ENCODE data around the gene TMEM201. TPM values are rescaled to one million over a fixed set of nuclear protein-coding genes. Genes with fewer than 3 reads are reported as not detected.

Gene TMEM201
- total and polyA plus RNA-seq, 9 of the 15 experiments (the other 6 are each of a cell fraction or from before 2014, with no cell fraction given), result 0.42 to 51.3 (median 7.4) TPM

DNA sequence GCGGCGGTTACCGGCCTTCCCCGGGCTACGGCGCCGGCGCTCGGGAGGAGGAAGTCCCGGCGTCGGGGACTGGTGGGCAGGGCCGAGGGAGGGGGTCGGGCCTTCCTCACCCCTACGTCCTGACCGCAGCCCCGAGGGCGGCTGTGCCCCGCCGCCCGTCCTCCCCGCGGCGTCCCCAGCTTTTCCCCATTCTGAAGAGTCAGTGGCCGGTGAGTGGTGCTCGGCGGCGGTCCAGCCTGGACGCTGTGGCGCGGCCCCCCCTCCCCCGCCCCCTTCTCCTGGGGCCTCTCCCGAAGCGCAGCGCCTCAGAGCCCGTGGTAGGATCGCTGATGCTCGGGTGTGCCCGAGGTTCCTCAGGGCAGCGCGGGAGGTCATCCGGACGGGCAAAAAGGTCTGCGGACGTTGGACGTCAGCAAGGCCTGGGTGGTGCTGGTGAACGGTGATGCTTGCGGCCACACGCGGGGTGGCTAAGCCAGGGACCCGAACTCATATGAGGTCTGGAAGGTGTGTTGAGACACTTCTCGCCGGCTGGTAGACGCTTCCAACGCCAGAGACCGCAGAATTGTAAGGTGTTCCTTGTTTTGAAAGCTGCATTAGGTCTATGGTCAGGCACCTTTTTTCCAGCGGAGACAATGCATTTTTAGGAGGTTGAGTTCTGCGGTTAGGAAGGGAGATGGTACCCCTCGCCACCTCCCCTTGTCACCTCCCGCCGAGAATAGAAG is 48.7 kb upstream of the TMEM201 start (continued):
- TF ChIP-seq, protein P1, sequence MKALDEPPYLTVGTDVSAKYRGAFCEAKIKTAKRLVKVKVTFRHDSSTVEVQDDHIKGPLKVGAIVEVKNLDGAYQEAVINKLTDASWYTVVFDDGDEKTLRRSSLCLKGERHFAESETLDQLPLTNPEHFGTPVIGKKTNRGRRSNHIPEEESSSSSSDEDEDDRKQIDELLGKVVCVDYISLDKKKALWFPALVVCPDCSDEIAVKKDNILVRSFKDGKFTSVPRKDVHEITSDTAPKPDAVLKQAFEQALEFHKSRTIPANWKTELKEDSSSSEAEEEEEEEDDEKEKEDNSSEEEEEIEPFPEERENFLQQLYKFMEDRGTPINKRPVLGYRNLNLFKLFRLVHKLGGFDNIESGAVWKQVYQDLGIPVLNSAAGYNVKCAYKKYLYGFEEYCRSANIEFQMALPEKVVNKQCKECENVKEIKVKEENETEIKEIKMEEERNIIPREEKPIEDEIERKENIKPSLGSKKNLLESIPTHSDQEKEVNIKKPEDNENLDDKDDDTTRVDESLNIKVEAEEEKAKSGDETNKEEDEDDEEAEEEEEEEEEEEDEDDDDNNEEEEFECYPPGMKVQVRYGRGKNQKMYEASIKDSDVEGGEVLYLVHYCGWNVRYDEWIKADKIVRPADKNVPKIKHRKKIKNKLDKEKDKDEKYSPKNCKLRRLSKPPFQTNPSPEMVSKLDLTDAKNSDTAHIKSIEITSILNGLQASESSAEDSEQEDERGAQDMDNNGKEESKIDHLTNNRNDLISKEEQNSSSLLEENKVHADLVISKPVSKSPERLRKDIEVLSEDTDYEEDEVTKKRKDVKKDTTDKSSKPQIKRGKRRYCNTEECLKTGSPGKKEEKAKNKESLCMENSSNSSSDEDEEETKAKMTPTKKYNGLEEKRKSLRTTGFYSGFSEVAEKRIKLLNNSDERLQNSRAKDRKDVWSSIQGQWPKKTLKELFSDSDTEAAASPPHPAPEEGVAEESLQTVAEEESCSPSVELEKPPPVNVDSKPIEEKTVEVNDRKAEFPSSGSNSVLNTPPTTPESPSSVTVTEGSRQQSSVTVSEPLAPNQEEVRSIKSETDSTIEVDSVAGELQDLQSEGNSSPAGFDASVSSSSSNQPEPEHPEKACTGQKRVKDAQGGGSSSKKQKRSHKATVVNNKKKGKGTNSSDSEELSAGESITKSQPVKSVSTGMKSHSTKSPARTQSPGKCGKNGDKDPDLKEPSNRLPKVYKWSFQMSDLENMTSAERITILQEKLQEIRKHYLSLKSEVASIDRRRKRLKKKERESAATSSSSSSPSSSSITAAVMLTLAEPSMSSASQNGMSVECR (CRISPR knock-in tag; IDR thresholded peaks at IDR 0.05), result peak; percentile 92
- TF ChIP-seq, protein P2, sequence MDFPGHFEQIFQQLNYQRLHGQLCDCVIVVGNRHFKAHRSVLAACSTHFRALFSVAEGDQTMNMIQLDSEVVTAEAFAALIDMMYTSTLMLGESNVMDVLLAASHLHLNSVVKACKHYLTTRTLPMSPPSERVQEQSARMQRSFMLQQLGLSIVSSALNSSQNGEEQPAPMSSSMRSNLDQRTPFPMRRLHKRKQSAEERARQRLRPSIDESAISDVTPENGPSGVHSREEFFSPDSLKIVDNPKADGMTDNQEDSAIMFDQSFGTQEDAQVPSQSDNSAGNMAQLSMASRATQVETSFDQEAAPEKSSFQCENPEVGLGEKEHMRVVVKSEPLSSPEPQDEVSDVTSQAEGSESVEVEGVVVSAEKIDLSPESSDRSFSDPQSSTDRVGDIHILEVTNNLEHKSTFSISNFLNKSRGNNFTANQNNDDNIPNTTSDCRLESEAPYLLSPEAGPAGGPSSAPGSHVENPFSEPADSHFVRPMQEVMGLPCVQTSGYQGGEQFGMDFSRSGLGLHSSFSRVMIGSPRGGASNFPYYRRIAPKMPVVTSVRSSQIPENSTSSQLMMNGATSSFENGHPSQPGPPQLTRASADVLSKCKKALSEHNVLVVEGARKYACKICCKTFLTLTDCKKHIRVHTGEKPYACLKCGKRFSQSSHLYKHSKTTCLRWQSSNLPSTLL (IDR thresholded peaks at IDR 0.05), result no peak
- TF ChIP-seq EGR1 (conservative IDR thresholded peaks at IDR 0.05) (peak; percentile 41), ZBTB7A (IDR thresholded peaks at IDR 0.05; ENCODE audit: borderline replicate concordance, control insufficient read depth, low read depth, low read length) (peak; percentile 72; the same call in 1 of the 2 replicates)
- TF ChIP-seq, protein P3, sequence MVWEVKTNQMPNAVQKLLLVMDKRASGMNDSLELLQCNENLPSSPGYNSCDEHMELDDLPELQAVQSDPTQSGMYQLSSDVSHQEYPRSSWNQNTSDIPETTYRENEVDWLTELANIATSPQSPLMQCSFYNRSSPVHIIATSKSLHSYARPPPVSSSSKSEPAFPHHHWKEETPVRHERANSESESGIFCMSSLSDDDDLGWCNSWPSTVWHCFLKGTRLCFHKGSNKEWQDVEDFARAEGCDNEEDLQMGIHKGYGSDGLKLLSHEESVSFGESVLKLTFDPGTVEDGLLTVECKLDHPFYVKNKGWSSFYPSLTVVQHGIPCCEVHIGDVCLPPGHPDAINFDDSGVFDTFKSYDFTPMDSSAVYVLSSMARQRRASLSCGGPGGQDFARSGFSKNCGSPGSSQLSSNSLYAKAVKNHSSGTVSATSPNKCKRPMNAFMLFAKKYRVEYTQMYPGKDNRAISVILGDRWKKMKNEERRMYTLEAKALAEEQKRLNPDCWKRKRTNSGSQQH (CRISPR knock-in tag; IDR thresholded peaks at IDR 0.05), result no peak
- TF ChIP-seq, protein P4, sequence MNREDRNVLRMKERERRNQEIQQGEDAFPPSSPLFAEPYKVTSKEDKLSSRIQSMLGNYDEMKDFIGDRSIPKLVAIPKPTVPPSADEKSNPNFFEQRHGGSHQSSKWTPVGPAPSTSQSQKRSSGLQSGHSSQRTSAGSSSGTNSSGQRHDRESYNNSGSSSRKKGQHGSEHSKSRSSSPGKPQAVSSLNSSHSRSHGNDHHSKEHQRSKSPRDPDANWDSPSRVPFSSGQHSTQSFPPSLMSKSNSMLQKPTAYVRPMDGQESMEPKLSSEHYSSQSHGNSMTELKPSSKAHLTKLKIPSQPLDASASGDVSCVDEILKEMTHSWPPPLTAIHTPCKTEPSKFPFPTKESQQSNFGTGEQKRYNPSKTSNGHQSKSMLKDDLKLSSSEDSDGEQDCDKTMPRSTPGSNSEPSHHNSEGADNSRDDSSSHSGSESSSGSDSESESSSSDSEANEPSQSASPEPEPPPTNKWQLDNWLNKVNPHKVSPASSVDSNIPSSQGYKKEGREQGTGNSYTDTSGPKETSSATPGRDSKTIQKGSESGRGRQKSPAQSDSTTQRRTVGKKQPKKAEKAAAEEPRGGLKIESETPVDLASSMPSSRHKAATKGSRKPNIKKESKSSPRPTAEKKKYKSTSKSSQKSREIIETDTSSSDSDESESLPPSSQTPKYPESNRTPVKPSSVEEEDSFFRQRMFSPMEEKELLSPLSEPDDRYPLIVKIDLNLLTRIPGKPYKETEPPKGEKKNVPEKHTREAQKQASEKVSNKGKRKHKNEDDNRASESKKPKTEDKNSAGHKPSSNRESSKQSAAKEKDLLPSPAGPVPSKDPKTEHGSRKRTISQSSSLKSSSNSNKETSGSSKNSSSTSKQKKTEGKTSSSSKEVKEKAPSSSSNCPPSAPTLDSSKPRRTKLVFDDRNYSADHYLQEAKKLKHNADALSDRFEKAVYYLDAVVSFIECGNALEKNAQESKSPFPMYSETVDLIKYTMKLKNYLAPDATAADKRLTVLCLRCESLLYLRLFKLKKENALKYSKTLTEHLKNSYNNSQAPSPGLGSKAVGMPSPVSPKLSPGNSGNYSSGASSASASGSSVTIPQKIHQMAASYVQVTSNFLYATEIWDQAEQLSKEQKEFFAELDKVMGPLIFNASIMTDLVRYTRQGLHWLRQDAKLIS (CRISPR knock-in tag; IDR thresholded peaks at IDR 0.05), result 0 out of 2 replicates have a peak, but pooled peaks have one; percentile 60
- TF ChIP-seq, protein P5, sequence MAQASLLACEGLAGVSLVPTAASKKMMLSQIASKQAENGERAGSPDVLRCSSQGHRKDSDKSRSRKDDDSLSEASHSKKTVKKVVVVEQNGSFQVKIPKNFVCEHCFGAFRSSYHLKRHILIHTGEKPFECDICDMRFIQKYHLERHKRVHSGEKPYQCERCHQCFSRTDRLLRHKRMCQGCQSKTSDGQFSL (CRISPR knock-in tag; IDR thresholded peaks at IDR 0.05), result peak; percentile 79
- TF ChIP-seq, protein P5 (tag; IDR thresholded peaks at IDR 0.05), result peak in 1 of 2 experiments; percentile 76; a peak in 2 of 4 replicates

All from K562 (cell line).